Esophagus squamous epithelium (tissue), 5 donors: ENCODE data around the gene DNAJB6. TPM values are rescaled to one million over a fixed set of nuclear protein-coding genes. Genes with fewer than 3 reads are reported as not detected.

Experiments used
- DNase-seq: peaks from one replicate; lab custom pipeline; 2025; lab: John Stamatoyannopoulos, UW
- H3K27ac ChIP-seq, 4 donors: fragments of 200-600 bp; sonication (generic); one replicate each; pipeline ENCODE4 v1.5.1; 2016 to 2019; ENCODE audit warnings: mild to moderate bottlenecking in 1 of 4
- H3K27me3 ChIP-seq, 4 donors: fragments of 200-600 bp; sonication (generic); 1 replicate in 3 of 4; 2 replicates in 1 of 4; pipeline versions ENCODE4 v1.5.1 to v1.6.0; 2017 to 2021; ENCODE audit warnings: antibody characterized with exemption in 1 of 4
- H3K36me3 ChIP-seq, 3 donors: fragments of 200-600 bp; sonication (generic); one replicate each; pipeline ENCODE4 v1.5.1; 2016 to 2019
- H3K4me1 ChIP-seq, 3 donors: fragments of 200-600 bp; sonication (generic); one replicate each; pipeline ENCODE4 v1.5.1; 2017 to 2019
- H3K4me3 ChIP-seq, 4 donors: fragments of 200-600 bp; sonication (generic); 1 replicate in 3 of 4; 2 replicates in 1 of 4; pipeline ENCODE4 v1.5.1; 2016 to 2019; ENCODE audit warnings: mild to moderate bottlenecking in 2 of 4, moderate library complexity in 1 of 4
- H3K9me3 ChIP-seq, 3 donors: fragments of 200-600 bp; sonication (generic); one replicate each; pipeline ENCODE4 v1.5.1; 2016 to 2019
- CTCF ChIP-seq, 6 experiments: fragments of 450-650 bp in 4 of 6; fragments of 200-600 bp in 2 of 6; sonication (generic) in 2 of 6; IDR thresholded peaks; one replicate each; pipeline ENCODE4 v1.5.1; 2016 to 2019; ENCODE audit warnings: antibody characterized with exemption in 6 of 6, mild to moderate bottlenecking in 4 of 6, moderate library complexity in 4 of 6
- POLR2A ChIP-seq, 4 donors: fragments of 450-650 bp; IDR thresholded peaks; one replicate each; pipeline ENCODE4 v1.6.1; 2017; ENCODE audit warnings: antibody characterized with exemption in 4 of 4, mild to moderate bottlenecking in 4 of 4, moderate library complexity in 3 of 4
- WGBS, 2 donors: methylation state at CpG; one replicate each; pipeline ENCODE4 v1.1.5; 2018; 5-methylcytosine and 5-hydroxymethylcytosine counted together
- intact Hi-C: fragments of 100-400 bp; cut with DNase I; formaldehyde crosslinking; loops from one replicate; pipeline ENCODE4 v1.15.0; 2022
- total RNA-seq, 4 donors: library from RNA; depleted of rRNA; stranded (reverse); fragments of >200 nt; gene quantifications; one replicate each; pipeline ENCODE4 v1.1.0, GENCODE V29; 2016
- donor health status: DM: yes; HTN: yes; CAD: no.

DNAJB6 gene
- total RNA-seq, 4 donors from 2014 or later = 96.5 to 193 (median 160) TPM

GRCh38 chr7:157405914-157406810 lies 69.4 kb downstream of the DNAJB6 start:
- no peak for DNase-seq
- H3K27me3 ChIP-seq = no peaks in the 10 kb centered on the region
- TF ChIP-seq CTCF (IDR thresholded peaks at IDR 0.05) (no peak), POLR2A (IDR thresholded peaks at IDR 0.05) (no peak)
- H3K36me3 ChIP-seq = peaks cover 9 to 88% (median 13%) of the 10 kb centered on the region in 3 donors
- no peak overlapping the region for H3K4me3 ChIP-seq
- no peaks in the 10 kb centered on the region for H3K4me1 ChIP-seq
- H3K9me3 ChIP-seq = no peaks in the 10 kb centered on the region
- 85 to 87% methylated on average over 11 to 21 of the region's 32 CpGs for WGBS, 2 donors
- intact Hi-C loops = no loop called here
- H3K27ac ChIP-seq = no peak overlapping the region

- H3K4me1 ChIP-seq = no peaks in the 10 kb centered on the region
- H3K9me3 ChIP-seq = no peaks in the 10 kb centered on the region
- TF ChIP-seq POLR2A (IDR thresholded peaks at IDR 0.05) (no peak), CTCF (IDR thresholded peaks at IDR 0.05) (no peak)
- 77 to 91% methylated on average over 6 to 8 of the region's 22 CpGs for WGBS, 2 donors
- intact Hi-C loops = no loop called here
- no peak for DNase-seq
- H3K4me3 ChIP-seq = no peak overlapping the region
- no peaks in the 10 kb centered on the region for H3K27me3 ChIP-seq
- H3K27ac ChIP-seq = no peak overlapping the region
- H3K36me3 ChIP-seq = peaks cover 9 to 88% (median 13%) of the 10 kb centered on the region in 3 donors
These were observed 70.2 kb downstream of the DNAJB6 start for GRCh38 chr7:157406971-157407370.

- 89 to 95% methylated on average over 4 to 8 of the region's 30 CpGs for WGBS, 2 donors
- H3K4me3 ChIP-seq = no peak overlapping the region
- TF ChIP-seq POLR2A (IDR thresholded peaks at IDR 0.05) (no peak), CTCF (IDR thresholded peaks at IDR 0.05) (no peak)
These were observed 70.9 kb downstream of the DNAJB6 start for GRCh38 chr7:157407512-157408257.

GRCh38 chr7:157408258-157409101 lies 71.7 kb downstream of the DNAJB6 start:
- no peak for DNase-seq
- H3K27me3 ChIP-seq = no peaks in the 10 kb centered on the region
- no peak overlapping the region for H3K27ac ChIP-seq
- intact Hi-C loops = no loop called here
- no peaks in the 10 kb centered on the region for H3K9me3 ChIP-seq
- H3K4me3 ChIP-seq = no peak overlapping the region
- WGBS, 2 donors = 84 to 89% methylated on average over 14 to 25 of the region's 29 CpGs
- H3K4me1 ChIP-seq = no peaks in the 10 kb centered on the region
- peaks cover 9 to 88% (median 13%) of the 10 kb centered on the region in 3 donors for H3K36me3 ChIP-seq
- TF ChIP-seq POLR2A (IDR thresholded peaks at IDR 0.05) = no peak
- no peak for TF ChIP-seq CTCF (IDR thresholded peaks at IDR 0.05)

More at GRCh38 chr7:157407512-157408257, 70.9 kb downstream of the DNAJB6 start:
- no peaks in the 10 kb centered on the region for H3K27me3 ChIP-seq
- H3K4me1 ChIP-seq = no peaks in the 10 kb centered on the region
- H3K27ac ChIP-seq = no peak overlapping the region
- intact Hi-C loops = no loop called here
- no peaks in the 10 kb centered on the region for H3K9me3 ChIP-seq
- H3K36me3 ChIP-seq = peaks cover 9 to 88% (median 13%) of the 10 kb centered on the region in 3 donors
- no peak for DNase-seq
